ENCODE measurements around the gene EPB41L2.

The EPB41L2 gene

DNA sequence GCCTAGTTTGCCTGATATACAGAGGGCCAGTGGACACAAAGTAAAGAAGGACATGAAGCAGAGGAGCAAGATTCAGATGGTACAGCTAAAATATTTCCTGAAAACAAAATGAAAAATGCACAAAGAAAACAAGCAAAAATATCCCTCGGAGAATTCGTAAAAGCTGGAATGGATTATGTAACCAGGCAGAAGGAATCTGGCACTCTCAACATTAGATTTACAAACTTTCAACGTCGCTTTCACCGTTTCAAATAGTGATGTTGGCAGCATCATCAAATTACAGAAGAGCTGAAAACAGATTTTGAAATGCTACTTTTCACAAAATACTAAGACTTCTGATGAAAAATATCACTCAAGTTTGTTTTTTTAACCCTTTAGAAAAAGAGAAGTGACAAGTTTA is 224.1 kb downstream of the EPB41L2 start:
- TF ChIP-seq POLR2A (IDR thresholded peaks at IDR 0.05; ENCODE audit: low read depth, low read length), result no peak
- FAIRE-seq (no peak), DNase-seq (ENCODE audit: insufficient read length, low spot score) (no peak)

DNA sequence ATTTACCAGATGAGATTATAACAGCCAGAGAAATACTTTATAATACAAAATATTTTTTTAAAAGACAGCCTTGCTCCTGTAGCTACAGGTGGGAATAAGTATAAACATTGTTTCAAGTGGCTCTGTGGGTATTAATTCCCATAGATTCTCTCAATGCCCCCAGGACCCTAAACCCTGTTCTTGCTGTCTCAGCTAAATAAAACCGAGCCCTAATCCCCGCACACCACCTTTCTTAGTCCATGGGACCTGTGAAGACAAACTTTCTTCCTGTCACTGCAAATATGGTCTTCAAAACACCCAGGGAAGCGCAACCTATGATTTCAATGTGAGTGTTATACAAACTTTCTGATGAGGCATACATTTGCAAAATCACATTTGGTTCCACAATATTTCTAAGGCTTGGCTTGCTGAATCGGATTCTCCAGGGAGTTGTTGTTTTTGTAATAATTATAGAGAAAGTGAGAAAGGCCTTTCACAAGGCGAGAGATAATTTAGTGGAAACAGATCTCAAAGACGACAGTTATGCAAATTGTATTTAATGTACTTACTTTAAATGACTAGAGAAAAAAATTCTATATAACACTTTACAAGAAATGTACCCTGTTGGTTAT is 224.7 kb downstream of the EPB41L2 start:
- no peak for FAIRE-seq
- TF ChIP-seq POLR2A (IDR thresholded peaks at IDR 0.05; ENCODE audit: low read depth, low read length), result no peak
- no peak for DNase-seq (ENCODE audit: insufficient read length, low spot score)

- FAIRE-seq (no peak), DNase-seq (ENCODE audit: insufficient read length, low spot score) (no peak)
- no peak for TF ChIP-seq POLR2A (IDR thresholded peaks at IDR 0.05; ENCODE audit: low read depth, low read length)
These were observed 226.0 kb downstream of the EPB41L2 start for GRCh38 chr6:130837067-130837466.

GRCh38 chr6:130836055-130836640 is 226.9 kb downstream of the EPB41L2 start:
- no peak for TF ChIP-seq POLR2A (IDR thresholded peaks at IDR 0.05; ENCODE audit: low read depth, low read length)
- DNase-seq (ENCODE audit: insufficient read length, low spot score) (no peak), FAIRE-seq (no peak)

DNA sequence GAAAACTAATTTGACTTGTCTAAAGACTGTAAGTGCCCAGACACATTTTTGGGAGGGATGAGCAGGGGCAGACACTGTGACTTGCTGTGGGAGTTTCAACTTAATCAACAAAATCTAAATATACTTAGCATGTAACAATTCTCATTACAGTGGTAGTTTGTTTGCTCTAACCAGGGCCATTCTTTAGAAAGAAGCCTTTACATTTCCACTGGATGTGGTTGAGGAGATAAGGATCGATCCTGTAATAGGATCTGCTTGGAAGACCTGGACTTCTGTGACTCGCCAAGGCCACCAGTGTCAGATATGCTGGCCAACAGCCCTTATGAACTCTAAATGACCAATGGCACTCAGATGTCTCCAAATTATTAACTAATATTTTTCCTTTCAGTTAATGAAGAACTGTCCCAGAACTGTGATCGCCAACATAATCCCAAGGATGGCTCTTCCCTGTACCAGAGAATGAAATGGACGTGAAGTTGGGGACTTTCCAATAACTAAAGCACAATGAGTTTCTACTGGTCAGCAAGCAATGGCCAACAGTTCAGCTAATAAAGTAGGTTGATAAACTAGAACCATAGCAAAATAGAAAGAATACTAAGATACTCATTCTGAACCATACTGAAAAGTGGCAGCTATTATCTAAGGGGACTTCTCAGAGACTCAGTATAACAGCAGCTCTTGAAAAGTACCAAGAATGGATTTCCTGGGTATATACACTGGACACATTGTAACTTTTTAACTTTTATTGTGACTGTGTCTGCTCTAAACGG is 228.4 kb downstream of the EPB41L2 start:
- TF ChIP-seq POLR2A (IDR thresholded peaks at IDR 0.05; ENCODE audit: low read depth, low read length), result no peak
- DNase-seq (ENCODE audit: insufficient read length, low spot score) (no peak), FAIRE-seq (no peak)

GRCh38 chr6:130833569-130833968 is 229.5 kb downstream of the EPB41L2 start:
- TF ChIP-seq POLR2A (IDR thresholded peaks at IDR 0.05; ENCODE audit: low read depth, low read length), result no peak
- no peak for FAIRE-seq
- DNase-seq (ENCODE audit: insufficient read length, low spot score), result no peak

DNA sequence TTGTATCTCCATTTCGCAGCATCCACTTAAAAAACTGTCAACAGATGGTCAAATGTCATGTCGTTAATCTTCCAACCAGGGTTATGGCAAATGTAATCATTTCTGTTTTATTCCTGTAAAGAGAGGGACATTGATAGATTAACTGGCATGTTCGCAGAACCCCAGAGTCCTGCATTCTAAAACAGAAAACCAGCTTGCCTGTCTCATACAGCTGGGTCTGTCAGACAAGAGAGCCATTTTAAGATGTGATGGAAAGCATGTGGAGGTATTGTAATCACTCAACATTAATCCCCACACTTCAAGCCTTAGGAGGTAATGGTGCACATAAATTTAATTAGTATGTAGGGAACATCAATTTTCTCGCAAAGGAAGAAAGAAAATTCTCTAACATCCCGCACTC is 231.4 kb downstream of the EPB41L2 start:
- TF ChIP-seq POLR2A (IDR thresholded peaks at IDR 0.05; ENCODE audit: low read depth, low read length), result no peak
- no peak for DNase-seq (ENCODE audit: insufficient read length, low spot score)
- FAIRE-seq, result no peak

GRCh38 chr6:130829333-130829910 is 233.6 kb downstream of the EPB41L2 start:
- FAIRE-seq, result no peak
- DNase-seq (ENCODE audit: insufficient read length, low spot score), result no peak

GRCh38 chr6:130827247-130828149 is 235.5 kb downstream of the EPB41L2 start, which contains the start of gene SMLR1:
Gene SMLR1 (plus strand): TSS chr6:130827406. CDS start chr6:130827414, 8 bp downstream.
- TF ChIP-seq POLR2A (IDR thresholded peaks at IDR 0.05; ENCODE audit: low read depth, low read length), result no peak
- FAIRE-seq, result no peak
- no peak for DNase-seq (ENCODE audit: insufficient read length, low spot score)

More at GRCh38 chr6:130829333-130829910, 233.6 kb downstream of the EPB41L2 start:
- no peak for TF ChIP-seq POLR2A (IDR thresholded peaks at IDR 0.05; ENCODE audit: low read depth, low read length)

- FAIRE-seq (no peak), DNase-seq (ENCODE audit: insufficient read length, low spot score) (no peak)
- no peak for TF ChIP-seq POLR2A (IDR thresholded peaks at IDR 0.05; ENCODE audit: low read depth, low read length)
These were observed 236.4 kb downstream of the EPB41L2 start for GRCh38 chr6:130826442-130827246.

DNA sequence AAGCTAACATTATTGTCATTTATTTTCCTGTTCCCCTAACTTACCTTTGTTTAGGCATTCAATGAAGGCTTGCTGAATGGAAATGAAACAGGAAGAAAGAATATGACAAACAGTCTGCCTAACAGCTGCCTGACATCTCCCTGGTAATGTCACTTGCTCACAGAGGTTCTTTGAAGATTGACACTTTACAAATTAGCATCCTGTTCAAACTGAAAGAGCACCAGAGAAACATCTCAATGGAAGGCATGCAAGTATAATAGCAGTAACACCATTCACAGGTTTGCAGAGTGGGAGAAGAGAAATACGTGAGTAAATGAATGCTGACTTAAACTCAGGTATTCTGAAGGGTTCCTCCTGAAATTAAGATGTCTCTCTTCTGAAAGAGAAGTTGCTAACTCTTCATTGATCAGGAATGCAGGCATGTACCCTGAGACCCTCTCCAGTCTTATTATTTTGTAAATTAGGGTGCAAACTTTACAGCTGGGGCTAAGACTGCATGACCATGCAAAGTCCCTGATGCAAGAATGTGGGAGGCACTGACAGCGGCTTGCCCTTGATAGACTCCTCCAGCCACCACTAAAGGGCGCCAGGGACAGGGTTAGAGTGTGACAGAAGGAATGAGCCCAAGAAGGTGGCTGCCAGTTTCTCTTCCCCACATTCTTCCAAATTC is 237.1 kb downstream of the EPB41L2 start:
- FAIRE-seq (no peak), DNase-seq (ENCODE audit: insufficient read length, low spot score) (no peak)
- no peak for TF ChIP-seq POLR2A (IDR thresholded peaks at IDR 0.05; ENCODE audit: low read depth, low read length)
